RWPE2 (cell line): ENCODE measurements around the gene PTPRM.

Experiments used
- ATAC-seq: fragments of 200-7000 bp; cut with Tn5 transposase; 3 replicates; pipeline ENCODE4 v1.9.1; 2021; ENCODE audit warnings: low read depth
- DNase-seq: peaks from one replicate; pipeline ENCODE4 v3.0.0-alpha.2; 2020; ENCODE audit warnings: low spot score
- H3K27ac ChIP-seq: fragments of 450-650 bp; 2 replicates; pipeline ENCODE4 v1.5.1; 2017; ENCODE audit warnings: mild to moderate bottlenecking; ENCODE audit not compliant: poor library complexity, severe bottlenecking
- H3K27me3 ChIP-seq: fragments of 250-450 bp; sonication (Bioruptor Pico); 2 replicates; pipeline ENCODE4 v1.5.1; 2021; ENCODE audit warnings: mild to moderate bottlenecking, moderate library complexity; ENCODE audit not compliant: insufficient read depth, poor library complexity, severe bottlenecking
- H3K36me3 ChIP-seq: fragments of 250-450 bp; sonication (Bioruptor Pico); 2 replicates; pipeline ENCODE4 v1.5.1; 2020; ENCODE audit warnings: low read depth, mild to moderate bottlenecking, moderate library complexity
- H3K4me1 ChIP-seq: fragments of 250-450 bp; sonication (Bioruptor Pico); 2 replicates; pipeline ENCODE4 v1.5.1; 2021; ENCODE audit warnings: mild to moderate bottlenecking, moderate library complexity; ENCODE audit not compliant: insufficient read depth, poor library complexity, severe bottlenecking
- H3K4me3 ChIP-seq: fragments of 250-450 bp; sonication (Bioruptor Pico); 2 replicates; pipeline ENCODE4 v1.5.1; 2021; ENCODE audit warnings: mild to moderate bottlenecking, moderate library complexity; ENCODE audit not compliant: severe bottlenecking
- H3K9me3 ChIP-seq: fragments of 250-450 bp; sonication (Bioruptor Pico); 2 replicates; pipeline ENCODE4 v1.5.1; 2021; ENCODE audit warnings: mild to moderate bottlenecking, moderate library complexity; ENCODE audit not compliant: severe bottlenecking
- CTCF ChIP-seq: fragments of 450-650 bp; IDR thresholded peaks from one replicate; pipeline ENCODE4 v1.5.1; 2017; ENCODE audit warnings: mild to moderate bottlenecking, moderate library complexity; ENCODE audit not compliant: poor library complexity, severe bottlenecking

The PTPRM gene

GRCh38 chr18:7896805-7897518 lies 329.8 kb downstream of the PTPRM start:
- DNase-seq: no peak
- no peaks in the 10 kb centered on the region for H3K9me3 ChIP-seq
- H3K27ac ChIP-seq: no peak overlapping the region
- no peaks in the 10 kb centered on the region for H3K27me3 ChIP-seq
- no peak for ATAC-seq
- no peaks in the 10 kb centered on the region for H3K4me1 ChIP-seq
- no peaks in the 10 kb centered on the region for H3K36me3 ChIP-seq
- no peak overlapping the region for H3K4me3 ChIP-seq
- TF ChIP-seq CTCF: no peak

GRCh38 chr18:7898181-7898580 lies 331.1 kb downstream of the PTPRM start:
- Histone ChIP-seq H3K36me3 (no peaks in the 10 kb centered on the region), H3K27me3 (no peaks in the 10 kb centered on the region), H3K27ac (no peak overlapping the region), H3K4me1 (no peaks in the 10 kb centered on the region), H3K4me3 (no peak overlapping the region), H3K9me3 (no peaks in the 10 kb centered on the region)
- DNase-seq (no peak), ATAC-seq (no peak)
- TF ChIP-seq CTCF: no peak

- Histone ChIP-seq H3K27ac (no peak overlapping the region), H3K36me3 (no peaks in the 10 kb centered on the region), H3K4me1 (no peaks in the 10 kb centered on the region), H3K9me3 (no peaks in the 10 kb centered on the region), H3K27me3 (no peaks in the 10 kb centered on the region), H3K4me3 (no peak overlapping the region)
- no peak for TF ChIP-seq CTCF
- ATAC-seq: no peak
- no peak for DNase-seq
Observed at GRCh38 chr18:7899078-7899477, 332.0 kb downstream of the PTPRM start.

GRCh38 chr18:7900091-7900490 lies 333.0 kb downstream of the PTPRM start:
- TF ChIP-seq CTCF: no peak
- Histone ChIP-seq H3K27ac (no peak overlapping the region), H3K36me3 (no peaks in the 10 kb centered on the region), H3K4me3 (no peak overlapping the region), H3K4me1 (no peaks in the 10 kb centered on the region), H3K27me3 (no peaks in the 10 kb centered on the region), H3K9me3 (no peaks in the 10 kb centered on the region)
- no peak for DNase-seq
- no peak for ATAC-seq

- H3K27ac ChIP-seq: no peak overlapping the region
Observed at GRCh38 chr18:7901657-7902056, 334.5 kb downstream of the PTPRM start.

More at GRCh38 chr18:7901657-7902056, 334.5 kb downstream of the PTPRM start:
- Histone ChIP-seq H3K27me3 (no peaks in the 10 kb centered on the region), H3K9me3 (no peaks in the 10 kb centered on the region), H3K4me3 (no peak overlapping the region), H3K36me3 (no peaks in the 10 kb centered on the region), H3K4me1 (no peaks in the 10 kb centered on the region)
- no peak for DNase-seq
- no peak for ATAC-seq
- TF ChIP-seq CTCF: no peak
